GM18505 (cell line): Measurements from ENCODE around the gene STX18.

Experiments
- ATAC-seq: cut with Tn5 transposase; IDR thresholded peaks from one replicate; pipeline ENCODE4 v1.9.1; 2021; ENCODE audit not compliant: unreplicated experiment
- POLR2A ChIP-seq: IDR thresholded peaks from 4 replicates; pipeline ENCODE4 v1.6.1; 2011; ENCODE audit warnings: borderline replicate concordance; ENCODE audit not compliant: insufficient read depth, insufficient read length; ENCODE audit errors: extremely low read depth

STX18 gene

DNA sequence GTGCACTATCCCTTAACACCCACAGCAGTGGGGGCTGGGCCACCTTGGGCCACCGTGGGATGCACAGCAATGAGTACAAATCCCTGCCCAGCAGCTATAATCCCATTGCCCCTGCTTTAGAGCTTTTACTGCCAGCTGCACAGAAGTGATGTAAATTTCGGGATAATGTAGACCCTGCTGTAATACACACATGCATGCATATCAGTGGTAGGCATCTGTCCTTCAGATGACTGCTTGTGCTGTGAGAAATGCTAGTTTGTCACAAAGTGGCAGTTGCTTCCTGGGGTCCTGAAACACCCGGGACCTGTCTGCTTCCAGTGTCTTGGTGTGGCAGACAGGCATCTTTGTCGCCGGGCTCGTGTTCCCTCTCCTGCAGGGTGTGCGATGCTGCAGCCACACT lies 140.8 kb downstream of the STX18 start:
- ATAC-seq, result no peak
- TF ChIP-seq POLR2A, result no peak

DNA sequence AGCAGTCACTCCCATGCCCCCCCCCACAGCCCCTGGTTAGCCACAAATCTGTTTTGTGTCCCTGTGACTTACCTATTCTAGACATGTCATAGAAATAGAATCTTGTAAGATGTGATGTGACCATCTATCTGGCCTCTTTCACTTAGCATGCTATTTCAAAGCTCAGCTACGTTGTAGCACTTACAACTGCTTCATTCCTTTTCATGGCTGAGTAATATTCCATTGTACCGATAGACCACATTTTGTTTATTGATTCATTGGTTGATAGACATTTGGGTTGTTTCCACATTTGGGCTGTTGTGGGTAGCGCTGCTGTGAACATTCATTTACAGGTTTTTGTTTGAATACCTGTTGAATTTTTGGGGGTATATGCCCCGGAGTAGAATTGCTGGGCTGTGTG lies 143.4 kb downstream of the STX18 start:
- TF ChIP-seq POLR2A, result no peak
- no peak for ATAC-seq

DNA sequence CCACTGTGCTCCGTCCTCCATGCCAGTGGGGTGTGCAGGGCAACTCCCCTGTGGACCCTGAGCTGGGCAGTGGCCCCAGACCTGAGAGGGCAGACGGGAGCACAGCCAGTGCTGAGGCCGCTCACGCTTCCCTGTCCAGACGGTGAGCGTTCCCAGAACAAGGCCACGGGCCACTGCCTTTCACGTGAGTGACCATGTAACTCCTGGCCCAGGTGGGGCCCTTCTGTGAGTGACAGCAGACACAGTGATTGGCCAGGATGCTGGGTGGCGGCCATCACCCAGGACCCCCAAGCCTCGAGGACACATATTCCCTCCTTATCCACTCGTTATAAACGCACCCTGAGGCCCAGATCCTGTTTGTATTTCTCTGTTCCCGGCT lies 144.4 kb downstream of the STX18 start:
- TF ChIP-seq POLR2A, result no peak
- ATAC-seq, result no peak

GRCh38 chr4:4396628-4397440 lies 145.0 kb downstream of the STX18 start:
- no peak for TF ChIP-seq POLR2A
- ATAC-seq, result no peak

DNA sequence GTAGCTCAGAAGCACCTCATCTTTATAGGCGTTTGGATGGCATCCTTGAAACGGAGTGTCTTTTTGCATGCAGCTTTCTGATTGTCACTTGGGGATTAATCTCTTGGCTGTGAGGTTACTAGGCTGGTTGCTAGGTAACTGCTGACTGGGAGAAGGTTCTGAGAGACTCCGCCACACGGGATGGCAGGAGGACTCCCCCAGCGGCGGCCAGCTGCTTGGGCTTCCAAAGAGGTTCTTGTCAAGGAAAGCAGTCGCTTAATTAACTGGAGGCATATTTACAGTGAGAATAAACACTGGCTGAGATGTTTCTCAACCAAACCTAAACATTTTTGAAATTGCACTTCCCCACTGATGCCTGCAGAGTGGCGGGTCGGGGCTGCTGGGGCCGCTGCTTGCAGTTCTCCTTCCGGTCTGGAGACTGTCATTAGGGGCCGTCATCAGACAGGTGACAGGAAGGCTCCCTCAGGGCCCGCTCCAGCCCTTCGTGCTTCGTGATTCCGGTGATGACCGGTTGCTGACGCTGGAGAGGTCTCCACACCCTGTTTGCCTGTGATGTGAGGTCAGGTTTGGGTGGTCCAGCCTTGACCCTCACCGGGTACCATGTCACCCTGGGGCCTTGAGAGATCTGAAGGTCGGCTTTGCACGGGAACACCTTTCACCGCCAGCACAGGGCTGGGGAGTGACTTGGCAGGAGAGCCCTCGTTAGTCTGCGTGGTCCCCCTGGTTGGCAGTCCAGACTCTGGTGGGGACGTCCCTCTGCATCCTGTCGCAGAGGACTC lies 145.8 kb downstream of the STX18 start:
- no peak for ATAC-seq
- no peak for TF ChIP-seq POLR2A

GRCh38 chr4:4395371-4395770 lies 146.5 kb downstream of the STX18 start:
- no peak for TF ChIP-seq POLR2A
- no peak for ATAC-seq

GRCh38 chr4:4394644-4395043 lies 147.2 kb downstream of the STX18 start:
- ATAC-seq, result no peak
- no peak for TF ChIP-seq POLR2A

- no peak for TF ChIP-seq POLR2A
- ATAC-seq, result no peak
Measured at GRCh38 chr4:4392501-4393183, 149.2 kb downstream of the STX18 start.

DNA sequence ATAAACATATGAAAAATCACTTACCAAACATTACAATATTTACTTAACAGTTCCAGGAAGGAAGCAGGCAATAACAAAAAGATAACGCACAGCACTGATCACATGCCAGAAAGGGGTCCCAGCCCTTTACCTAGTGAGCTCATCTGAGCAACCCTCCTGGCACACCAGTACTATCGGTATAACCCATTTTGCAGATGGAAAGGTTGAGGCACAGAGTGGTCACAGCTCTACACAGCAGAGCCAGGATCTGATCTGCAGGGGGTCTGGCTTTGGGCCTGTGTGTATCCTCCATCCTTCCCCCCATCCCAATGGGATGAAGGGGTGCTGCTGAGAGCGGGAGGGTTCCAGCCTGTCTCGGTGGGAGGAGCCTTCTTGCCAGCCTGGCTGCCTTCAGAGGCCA lies 150.0 kb downstream of the STX18 start:
- TF ChIP-seq POLR2A, result no peak
- no peak for ATAC-seq

GRCh38 chr4:4390515-4391240 lies 151.2 kb downstream of the STX18 start:
- ATAC-seq, result no peak
- TF ChIP-seq POLR2A, result no peak

DNA sequence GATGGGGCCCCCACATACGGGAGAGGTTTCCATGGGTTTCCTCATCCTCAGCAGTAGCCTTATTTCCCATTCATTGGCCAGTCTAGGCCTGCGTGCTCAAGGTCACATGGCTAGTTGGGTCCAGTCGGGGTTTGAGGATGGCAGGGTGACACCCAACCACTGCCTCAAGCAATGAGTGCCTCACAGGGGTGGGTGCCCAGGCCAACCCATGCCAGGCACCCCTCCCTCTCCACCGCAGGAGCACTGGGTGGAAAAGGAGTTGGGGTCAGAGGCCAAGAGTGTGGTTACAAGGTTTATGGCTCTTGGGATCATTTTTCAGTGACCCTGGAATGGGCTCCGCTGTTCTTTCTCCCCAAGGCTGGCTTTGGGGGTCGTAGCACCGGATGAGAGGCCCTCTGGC lies 151.8 kb downstream of the STX18 start:
- ATAC-seq, result no peak
- no peak for TF ChIP-seq POLR2A

GRCh38 chr4:4388836-4389575 lies 152.8 kb downstream of the STX18 start:
- no peak for TF ChIP-seq POLR2A
- ATAC-seq, result no peak
